HG03064 (cell line): ENCODE measurements around the gene ASPSCR1.
A peak's percentile ranks its signal among the peaks of the same experiment; 100 is the strongest.

ENCODE experiments used
- ATAC-seq: cut with Tn5 transposase; IDR thresholded peaks from one replicate; pipeline ENCODE4 v1.9.1; 2021; ENCODE audit warnings: low read depth; ENCODE audit not compliant: unreplicated experiment

ASPSCR1 gene

DNA sequence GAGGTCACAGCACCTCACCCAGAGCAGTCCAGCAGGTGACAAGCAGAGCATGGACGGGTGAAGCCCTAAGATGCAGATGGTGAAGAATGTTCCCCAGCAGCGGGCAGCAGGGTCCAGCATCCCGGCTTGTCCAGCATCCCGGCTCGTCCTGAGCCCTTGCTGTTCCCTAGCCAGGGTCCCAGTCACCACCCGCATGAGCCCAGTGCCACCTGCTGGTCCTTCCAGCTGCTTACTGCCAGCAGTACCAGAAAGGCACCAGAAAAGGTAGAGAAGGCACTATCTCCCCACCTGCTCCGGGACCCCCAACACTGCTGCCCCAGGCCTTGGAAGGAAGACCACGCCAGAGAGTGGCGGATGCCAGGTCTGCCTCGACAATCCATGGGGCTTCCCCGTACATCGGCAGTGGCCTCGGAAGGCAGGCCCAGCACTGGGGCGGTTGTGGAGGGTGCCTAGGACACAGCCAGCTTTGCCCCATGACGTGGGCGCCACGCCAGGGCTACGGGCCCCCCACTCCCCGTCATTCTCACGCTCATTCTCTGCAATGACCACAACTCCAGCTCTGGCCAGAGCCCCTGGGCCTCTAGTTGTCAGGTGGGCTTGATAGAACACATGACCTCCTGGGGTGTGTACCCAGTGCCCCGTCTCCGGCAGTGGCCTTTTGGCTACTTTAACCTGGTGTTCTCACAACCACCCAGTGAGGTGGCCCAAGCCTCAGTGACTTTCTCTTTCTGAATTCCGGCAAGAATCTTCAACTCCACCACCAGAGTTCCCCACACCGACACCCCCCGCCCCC, 43.9 kb downstream of the ASPSCR1 start:
- ATAC-seq, result no peak

DNA sequence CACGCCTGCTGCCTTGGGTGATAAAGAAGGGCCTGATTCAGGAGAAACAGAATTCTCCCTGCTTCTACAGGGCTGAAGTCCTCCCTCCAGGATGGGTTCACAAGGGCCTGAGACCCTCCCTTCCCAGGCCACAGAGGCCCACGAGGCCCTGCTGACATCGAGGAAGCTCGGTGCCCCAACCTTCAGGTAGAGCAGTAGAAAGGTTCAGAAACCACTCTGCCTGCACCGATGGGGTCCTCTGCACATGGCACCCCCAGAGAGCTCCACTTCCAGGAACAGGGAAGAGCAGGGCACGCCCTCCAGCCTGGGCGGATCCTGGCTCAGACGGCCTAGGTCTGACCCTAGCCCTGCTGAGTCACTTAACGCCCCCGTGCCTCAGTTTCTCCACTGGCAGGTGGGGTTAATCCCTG, 44.5 kb downstream of the ASPSCR1 start:
- ATAC-seq, result no peak

DNA sequence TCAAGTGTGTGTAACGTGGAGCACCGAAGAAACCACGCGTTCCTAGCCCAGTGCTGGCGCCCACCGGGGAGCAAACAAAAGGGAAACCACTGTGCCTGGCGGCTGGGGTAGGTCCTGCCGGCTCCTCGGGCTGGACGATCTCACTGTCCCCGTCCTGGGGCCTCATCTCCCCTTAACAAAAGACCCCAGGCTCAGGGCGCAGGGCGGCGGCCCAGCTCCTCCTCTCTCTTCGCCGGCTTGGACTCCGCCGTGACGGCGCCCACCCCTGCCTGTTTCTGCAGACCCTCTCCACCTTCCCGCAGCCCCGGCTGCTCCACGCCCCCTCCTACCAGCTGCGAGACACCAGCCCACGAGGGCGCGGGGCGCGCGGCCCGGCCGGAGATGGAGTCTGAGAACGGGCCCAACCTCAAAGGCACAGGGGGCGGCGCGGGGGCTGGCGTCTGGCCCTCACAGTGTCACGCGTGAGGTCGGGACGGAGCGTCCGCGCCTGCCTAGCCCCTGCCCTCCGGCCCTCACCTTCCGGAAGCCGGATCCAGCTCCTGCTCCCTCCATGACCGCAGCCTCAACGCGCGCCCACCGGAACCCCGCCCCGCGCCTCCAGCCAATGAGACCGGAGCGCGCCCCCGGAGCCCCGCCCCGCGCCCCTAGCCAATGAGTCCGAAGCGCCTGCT, 45.0 kb downstream of the ASPSCR1 start, which contains the start of gene CENPX:
Gene CENPX, minus strand, starts transcription at position 569 of the 671 bp plus-strand sequence. Its CDS starts 17 bp downstream, at position 552.
- peak; percentile 60 for ATAC-seq

DNA sequence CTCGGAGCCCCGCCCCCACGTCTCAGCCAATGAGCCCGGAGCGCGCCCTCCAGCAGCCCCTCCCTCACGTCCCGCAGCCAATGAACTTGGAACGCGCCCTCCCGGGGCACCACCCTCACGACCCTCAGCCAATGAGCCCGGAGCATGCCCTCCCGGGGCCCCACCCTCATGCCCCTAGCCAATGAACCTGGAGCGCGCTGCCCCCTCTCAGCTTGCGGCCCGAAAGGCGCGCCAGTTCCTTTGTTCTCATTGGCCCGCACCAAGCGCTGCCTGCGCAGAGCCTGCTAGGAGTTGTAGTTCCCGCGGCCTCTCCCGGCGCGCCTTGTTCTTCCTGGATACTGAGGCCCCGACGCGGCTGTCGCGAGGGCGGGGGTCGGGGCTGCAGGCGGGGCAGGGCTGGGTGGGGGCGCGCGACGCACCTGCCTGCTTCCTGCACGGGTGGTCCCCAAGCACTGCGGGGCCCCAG, 45.6 kb downstream of the ASPSCR1 start, which contains the start of gene LRRC45:
Gene LRRC45, plus strand, starts transcription at position 325 of the 466 bp plus-strand sequence. CDS start 339 bp downstream, outside the sequence.
- peak; percentile 68 for ATAC-seq

DNA sequence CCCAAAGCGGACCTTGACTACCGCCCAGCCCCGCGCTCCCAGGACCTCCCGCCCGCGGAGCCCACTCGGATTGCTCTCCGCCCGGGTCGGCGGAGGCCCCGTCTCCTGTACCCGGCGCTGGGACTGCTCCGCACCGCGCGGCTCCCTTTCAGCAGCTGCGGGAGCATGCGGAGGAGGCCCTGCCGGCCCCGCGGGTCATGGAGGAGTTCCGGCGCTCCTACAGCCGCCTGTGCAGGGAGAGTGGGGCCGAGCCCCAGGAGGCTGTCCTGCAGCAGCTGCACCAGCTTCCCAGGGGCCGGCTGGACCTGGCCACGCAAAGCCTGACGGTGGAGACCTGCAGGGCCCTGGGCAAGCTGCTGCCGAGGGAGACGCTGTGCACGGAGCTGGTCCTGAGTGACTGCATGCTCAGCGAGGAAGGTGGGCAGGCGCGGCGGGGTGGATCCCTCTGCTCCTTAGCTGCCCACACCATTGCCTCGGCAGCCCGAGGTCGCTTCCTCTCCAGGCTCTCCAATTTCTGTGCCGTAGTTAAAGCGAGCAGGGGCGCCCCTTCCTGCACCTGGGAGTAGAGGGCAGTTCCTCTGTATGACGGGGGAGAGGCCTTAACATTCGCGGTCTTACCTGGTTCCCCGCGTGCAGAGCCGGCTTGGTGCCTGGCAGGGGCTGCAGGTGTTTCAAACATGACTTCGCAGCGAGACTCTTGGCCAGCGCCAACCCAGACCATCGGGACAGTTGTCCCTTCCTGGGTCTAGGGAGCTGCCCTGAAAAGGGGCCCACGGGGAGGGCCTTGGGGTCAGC, 46.2 kb downstream of the ASPSCR1 start:
- peak; percentile 19 for ATAC-seq

DNA sequence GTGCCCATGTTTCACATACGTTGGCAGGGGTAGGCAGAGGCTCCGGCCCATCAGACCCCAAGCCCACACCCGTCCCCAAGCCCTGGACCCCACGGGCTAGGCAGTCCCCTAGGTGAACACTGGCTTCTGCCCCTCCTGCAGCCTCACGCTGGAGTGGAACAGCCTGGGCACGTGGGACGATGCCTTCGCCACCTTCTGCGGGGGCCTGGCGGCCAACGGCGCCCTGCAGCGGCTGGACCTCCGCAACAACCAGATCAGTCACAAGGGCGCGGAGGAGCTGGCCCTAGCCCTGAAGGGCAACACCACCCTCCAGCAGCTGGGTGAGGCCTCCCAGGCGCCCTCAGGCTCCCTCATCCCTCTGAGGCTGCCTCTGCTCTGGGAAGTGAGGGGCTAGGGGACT, 47.4 kb downstream of the ASPSCR1 start:
- ATAC-seq, result no peak

DNA sequence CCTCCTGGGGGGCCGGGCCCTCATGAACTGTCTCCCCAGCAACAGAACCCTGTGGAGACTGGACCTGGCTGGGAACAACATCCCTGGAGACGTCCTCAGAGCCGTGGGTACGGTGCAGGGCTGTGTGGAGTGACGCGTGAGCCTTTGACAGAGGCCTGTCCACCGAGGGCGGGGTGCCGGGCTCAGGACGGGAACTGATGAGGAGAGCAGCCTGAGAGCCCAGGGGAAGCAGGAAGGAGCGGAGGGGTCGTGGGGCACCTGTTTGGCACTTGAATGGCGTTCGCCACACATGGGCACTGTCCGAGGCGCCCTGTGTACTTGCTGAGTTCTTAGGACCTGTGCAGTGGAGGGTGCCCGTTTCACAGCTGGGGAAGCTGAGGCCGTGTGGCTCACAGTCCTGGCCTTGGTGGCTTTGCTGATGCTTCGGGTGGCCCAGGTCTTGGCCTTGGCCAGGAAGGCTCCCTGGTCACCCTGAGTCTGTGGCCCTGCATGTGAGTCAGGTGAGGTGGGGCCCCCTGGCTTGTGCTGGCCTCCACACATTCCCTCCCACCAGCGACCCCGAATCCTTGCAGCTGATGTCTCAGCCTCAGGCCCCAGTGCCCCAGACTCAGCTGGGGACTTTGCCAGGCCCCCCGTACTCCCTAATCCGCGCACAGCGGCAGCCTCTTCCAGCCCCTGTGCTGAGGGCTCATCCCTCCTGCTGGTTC, 48.1 kb downstream of the ASPSCR1 start:
- no peak for ATAC-seq

DNA sequence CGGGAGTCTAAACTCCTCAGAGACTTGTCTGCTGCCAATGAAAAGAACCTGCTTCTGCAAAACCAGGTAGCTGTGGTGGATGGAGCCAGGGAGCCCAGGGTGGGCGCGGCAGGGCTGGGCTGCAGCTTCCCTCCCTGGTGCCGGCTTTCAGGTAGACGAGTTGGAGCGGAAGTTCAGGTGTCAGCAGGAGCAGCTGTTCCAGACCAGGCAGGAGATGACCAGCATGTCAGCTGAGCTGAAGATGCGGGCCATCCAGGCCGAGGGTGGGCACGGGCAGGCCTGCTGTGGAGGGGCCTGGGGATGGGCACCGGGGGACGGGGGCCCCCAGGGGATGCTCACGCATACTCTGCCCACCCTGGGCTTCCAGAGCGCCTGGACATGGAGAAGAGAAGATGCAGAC, 50.8 kb downstream of the ASPSCR1 start:
- no peak for ATAC-seq

DNA sequence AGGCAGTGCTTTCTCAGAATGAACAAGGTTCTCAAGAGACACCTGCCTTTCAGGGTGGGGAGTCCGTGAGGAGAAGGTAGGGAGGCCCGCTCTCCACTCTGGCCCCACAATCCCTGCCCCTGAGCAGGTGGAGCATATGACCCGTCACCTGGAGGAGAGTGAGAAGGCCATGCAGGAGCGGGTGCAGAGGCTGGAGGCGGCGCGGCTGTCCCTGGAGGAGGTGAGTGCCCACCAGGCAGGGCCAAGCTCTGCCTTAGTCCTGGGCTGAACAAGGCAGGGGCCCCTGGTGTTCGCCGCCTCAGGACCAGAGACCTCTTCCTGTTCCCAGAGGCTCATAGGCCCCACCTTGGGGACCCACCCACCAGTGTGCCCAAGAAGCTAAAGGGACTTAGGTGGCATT, 51.5 kb downstream of the ASPSCR1 start:
- no peak for ATAC-seq

DNA sequence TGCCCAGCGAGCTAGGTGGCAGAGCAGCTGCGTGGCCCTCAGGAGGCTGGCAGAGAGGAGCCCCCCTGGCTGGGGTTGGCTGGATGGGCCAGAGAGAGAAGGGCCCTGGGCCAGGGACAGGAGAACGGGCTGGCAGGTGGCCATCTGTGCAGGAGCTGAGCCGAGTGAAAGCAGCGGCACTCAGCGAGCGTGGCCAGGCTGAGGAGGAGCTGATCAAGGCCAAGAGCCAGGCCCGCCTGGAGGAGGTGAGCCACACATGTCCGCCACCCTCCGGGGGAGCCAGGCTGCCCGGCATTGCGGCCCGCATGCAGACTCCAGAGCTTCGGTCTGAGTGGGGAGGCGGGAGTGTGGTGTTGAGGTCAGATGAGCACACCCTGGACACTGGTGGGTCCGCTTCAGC, 52.0 kb downstream of the ASPSCR1 start:
- ATAC-seq, result no peak

DNA sequence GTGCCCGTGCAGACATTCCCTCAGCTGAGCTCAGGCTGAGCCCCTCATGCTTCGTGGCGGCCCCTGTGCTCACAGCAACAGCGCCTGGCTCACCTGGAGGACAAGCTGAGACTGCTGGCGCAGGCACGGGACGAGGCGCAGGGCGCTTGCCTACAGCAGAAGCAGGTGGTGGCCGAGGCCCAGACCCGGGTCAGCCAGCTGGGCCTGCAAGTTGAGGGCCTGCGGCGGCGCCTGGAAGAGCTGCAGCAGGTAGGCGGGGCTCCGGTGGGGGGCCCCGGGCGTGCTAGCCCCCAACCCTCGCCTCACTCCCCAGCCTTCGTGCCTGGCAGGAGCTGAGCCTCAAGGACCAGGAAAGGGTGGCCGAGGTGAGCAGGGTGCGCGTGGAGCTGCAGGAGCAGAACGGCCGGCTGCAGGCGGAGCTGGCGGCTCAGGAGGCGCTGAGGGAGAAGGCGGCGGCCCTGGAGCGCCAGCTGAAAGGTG, 52.6 kb downstream of the ASPSCR1 start:
- ATAC-seq, result no peak

DNA sequence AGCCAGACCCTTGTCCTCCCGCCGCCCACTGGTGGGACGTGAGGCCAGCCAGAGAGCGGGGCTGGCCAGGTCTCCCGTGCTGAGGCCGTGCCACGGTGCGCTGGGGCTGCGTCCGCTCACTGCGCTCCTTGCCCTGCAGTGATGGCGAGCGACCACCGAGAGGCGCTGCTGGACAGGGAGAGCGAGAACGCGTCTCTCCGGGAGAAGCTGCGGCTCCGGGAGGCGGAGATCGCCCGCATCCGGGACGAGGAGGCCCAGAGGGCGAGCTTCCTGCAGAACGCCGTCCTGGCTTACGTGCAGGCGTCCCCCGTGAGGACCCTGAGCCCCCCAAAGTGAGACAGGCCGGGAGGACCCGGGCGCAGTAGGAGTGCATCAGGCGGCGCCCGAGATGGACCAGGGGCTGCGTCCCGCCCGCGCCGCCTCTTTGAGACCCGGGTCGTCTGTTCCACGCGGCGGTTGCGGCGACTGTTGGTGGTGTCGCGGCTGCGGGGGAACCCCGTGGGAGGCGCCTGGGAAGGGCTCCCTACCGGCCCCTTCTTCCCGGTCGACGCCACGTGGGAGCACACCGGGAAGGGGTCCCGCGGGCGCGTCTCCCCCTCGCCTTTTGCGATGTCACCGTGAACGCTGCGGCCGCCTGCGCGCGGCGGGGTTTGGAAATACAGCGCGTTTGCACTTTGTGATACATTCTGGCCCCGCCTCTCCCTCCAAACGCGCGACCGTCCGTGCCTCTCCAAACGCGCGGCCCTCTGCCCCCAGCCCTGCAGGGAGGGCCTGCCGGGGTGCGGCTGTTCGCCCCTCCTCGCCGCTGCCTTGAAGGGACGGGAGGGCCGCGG, 53.3 kb downstream of the ASPSCR1 start:
- no peak for ATAC-seq

DNA sequence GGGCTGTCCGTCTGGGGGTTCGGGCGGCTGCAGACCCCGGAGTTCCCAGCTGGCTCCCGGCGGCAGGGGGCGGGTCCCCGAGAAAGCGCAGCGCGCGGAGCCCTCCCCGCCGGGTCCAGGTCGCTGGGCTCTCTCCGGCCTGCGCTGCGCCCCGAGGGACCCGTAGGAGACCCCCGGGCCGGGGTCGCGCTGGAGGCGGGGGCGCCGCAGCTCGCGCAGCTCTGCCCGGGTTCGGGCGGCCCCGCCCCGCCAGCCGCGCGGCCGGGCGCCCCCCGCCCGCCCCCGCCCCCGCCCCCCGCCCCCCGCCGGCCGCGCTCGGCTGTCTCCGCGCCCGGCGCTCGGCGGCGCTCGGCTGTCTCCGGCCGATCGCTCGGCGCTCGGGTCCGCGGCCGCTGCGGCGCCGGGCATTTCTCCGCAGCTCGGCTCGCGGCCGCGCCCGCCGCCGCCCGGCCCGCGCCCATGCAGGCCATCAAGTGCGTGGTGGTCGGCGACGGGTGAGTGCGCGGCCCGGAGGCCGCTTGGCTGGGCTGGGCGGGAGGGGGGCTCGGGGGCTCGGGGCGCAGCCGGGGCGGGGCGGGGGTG, 54.0 kb downstream of the ASPSCR1 start, which contains the start of gene RAC3:
Gene RAC3, plus strand, starts transcription at position 376 of the 582 bp plus-strand sequence. Its CDS starts 84 bp downstream, at position 460.
- no peak for ATAC-seq

DNA sequence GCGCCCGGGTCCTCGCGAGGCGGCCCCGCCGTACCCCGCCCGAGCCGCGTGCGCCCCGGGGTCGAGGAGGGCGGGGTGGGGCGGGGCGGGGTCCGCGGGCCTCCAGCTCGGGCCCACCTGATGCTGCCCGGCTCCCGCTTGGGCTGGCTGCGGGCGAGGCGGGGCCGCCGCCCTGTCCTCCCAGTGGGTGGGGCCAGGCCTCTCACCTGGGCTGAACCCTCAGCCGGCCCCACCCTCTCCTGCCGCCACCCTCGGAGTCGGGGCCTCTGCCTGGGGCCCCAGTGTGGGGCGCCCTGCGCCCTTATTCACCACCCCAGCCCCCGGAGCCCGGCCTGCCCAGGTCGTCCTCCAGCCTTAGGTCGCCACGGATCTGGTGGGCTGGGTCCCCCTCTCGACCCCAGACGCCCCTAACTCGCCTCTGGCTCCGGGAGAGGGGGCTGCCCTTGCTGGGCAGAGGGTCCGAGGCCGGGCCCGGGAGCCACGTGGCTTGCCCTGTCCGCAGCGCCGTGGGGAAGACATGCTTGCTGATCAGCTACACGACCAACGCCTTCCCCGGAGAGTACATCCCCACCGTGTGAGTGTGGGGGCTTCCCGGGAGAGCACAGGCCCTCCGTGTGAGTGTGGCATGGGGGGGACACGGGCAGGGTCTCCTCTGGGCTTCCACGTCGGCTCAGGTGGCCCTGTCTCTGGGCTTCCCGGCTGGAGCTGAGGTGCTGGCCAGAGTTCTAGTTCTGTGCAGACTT, 54.6 kb downstream of the ASPSCR1 start:
- no peak for ATAC-seq

DNA sequence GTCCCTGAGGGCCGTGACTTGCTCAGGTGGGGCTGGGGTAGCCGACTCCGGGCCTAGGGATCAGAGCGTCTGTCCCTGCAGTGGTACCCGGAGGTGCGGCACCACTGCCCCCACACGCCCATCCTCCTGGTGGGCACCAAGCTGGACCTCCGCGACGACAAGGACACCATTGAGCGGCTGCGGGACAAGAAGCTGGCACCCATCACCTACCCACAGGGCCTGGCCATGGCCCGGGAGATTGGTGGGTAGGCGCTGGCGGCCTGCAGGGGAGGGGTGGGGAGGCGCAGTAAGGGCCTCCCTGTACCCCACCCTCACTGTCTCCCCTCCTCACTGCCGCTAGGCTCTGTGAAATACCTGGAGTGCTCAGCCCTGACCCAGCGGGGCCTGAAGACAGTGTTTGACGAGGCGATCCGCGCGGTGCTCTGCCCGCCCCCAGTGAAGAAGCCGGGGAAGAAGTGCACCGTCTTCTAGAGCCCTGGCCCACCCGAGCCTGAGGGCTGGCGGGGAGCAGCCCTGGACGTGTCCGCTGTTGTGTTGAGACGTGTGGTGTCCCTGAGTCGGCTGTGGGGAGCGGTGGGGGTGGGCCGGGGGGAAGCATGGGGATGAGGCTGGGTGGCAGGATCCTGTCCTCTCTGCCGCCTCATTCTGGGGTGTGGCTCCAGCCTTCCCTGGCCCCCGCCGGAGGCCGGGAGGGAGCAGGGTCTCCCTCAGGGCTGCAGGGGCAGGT, 56.1 kb downstream of the ASPSCR1 start:
- no peak for ATAC-seq

DNA sequence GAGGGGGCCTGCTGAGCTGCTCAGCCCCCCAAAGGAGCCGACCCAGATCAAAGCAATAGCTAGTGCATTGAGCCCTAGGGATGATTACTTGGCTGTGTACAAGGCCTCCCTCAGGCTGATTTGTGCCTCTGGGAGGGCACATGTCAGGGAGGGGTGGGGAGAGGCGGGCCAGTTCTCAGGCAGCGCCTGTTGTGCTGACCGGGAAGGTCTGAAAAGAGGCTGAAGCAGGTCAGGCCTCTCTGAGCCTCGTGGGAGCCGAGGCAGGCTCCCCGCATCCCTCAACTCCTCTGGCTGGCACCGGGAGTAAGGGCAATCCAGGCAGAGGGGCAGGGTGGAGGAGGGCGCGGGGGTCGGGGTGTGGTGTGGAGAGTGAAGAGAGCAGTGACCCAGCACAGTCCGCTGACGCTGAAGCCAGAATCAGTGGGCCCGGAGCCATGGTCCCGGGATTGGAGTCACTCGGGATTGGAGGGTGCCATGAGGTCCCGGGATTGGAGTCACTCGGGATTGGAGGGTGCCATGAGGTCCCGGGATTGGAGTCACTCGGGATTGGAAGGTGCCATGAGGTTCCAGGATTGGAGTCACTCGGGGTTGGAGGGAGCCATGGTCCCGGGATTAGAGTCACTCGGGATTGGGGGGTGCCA, 57.1 kb downstream of the ASPSCR1 start:
- ATAC-seq, result no peak

DNA sequence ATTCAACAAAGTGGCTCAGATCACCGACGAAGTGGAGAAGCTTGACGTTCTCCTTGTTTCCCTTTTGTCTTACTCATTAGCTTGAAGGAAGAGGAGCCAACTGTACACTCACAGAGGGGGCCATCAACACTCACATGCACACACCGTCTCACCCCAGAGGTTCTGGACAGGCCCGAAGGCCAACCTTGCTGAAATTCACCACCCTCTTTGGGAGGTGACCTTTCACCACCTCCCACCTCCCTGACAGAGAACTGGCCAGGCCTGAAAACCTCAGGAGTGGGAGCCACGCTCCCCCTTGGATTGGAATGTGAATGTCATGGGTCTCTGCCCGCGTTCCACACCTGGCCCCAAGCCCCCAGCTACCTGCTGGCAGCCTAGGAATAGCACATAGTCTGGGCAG, 58.1 kb downstream of the ASPSCR1 start:
- ATAC-seq, result no peak
